ENCODE results near the gene COBL.

Gene COBL

DNA sequence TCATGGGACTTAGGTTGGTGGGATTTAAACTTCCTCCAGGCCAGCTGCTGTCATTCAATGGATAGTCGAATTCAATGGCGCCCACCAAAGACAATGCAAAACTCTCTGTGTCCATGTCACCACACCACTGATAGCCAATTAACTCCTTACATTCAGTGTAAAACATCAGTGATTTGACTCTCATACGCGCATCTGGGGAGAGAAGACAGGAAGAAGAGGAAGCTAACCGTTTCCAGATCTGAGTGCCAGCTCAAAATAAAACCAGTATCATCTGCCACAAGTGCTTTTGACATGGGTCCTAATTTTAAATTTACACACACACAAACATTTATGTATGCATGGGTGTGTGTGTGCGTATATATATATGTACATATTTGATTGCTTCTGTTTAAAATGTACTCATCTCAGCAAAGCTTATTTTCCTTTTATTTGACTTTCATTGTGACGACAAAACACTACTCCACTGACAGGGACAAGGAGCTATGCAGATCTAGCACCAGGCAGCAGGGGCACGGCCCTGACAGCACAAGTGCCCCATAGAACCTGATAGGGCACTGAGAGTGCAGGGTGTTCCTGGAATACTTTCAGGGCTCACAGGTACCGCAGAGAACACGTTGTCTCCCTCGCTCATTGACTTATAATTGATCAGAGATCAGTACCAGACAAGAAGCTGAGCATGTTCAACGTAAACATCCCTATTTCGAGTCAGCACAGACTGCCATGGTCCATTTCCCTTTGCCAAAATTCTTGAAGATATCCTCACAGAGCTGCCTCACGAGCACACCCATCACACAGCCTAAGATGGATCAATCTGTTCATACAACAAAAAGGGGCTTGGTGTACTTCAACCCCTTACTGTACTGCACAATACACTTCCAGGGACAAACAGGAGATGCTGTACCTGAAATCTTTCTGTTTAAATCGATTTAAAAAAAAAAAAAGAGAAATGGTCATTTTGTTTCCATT is 176.1 kb downstream of the COBL start:
- DNase-seq, result no peak

- no peak for DNase-seq
Observed at GRCh38 chr7:51139796-51140195, 176.8 kb downstream of the COBL start.

DNA sequence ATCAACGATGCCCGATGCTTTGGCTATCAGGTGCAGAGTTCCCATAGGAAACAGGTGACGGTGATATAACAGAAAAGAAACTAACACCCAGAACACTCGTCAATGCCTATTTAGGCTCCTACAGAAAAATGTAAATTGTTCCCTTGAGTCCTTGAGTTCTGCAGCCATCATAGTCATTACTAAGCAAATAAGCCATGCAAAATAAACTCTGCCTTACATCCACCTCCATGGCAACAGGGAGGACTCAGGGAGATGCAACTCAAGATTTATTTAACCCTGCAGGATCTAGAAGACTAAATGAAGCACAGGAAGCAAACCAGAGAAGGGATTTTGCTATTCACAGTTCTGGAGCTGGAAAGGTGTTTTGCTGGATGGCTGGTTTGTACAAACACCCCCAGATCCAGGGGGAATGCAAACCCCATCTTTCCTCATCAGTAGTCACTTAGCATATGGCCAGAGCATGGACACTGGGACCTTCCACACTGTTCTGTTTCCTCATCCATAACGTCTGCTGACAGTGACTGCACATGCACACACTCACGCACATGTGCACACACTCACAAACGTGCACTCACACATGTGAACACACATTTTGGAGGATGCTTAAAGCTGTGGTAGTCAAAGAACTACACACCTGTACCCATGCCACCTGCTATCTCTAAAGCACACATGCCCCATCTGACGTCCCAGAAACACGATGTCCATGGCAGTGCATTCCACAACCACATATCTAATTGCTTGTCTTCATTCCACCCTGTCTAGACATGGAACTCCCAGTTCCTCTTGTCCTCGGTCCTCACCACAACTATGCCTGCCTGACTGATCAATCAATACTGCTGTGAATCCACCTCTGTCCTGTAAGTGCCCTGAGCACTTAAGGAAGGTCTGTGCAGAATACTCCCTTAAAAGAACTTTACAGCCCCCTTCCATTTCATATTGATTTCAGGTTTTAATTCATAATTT is 178.2 kb downstream of the COBL start:
- no peak for DNase-seq

DNA sequence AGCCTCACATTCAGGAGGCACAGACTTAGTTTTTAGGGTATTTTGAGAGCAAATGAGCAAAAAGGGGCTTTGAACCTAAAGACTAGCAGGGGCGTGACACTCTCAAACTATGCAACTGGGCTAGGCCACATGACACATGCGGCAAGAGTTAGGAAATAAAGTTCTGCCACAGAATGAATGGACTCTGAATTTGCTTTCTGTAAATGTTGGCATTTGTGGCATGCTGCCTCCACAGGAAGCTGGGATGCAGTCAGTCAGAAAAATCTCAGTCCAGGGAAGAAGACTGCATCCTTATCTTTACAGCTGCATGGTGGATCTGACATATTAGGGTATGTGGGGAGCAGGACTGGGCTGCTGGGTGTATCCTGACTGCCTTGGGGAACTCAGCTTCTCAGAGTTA is 181.0 kb downstream of the COBL start:
- no peak for DNase-seq

GRCh38 chr7:51134013-51134441 is 182.6 kb downstream of the COBL start:
- DNase-seq, result no peak

DNA sequence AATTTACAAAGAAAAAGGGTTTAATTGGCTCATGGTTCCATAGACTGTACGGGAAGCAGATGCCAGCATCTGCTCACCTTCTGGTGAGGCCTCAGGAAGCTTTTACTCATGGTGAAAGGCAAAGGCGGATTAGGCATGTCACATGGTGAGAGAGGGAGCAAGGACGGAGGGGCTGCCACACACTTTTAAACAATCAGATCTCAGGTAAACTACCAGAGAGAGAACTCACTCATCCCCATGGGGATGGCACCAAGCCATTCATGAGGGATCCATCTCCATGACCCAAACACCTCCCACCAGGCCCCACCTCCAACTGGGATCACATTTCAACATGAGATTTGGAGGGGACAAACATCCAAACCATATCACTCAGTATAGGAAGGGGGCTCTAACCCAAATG is 183.9 kb downstream of the COBL start:
- DNase-seq, result no peak

- DNase-seq, result no peak
Observed at GRCh38 chr7:51129527-51130472, 186.8 kb downstream of the COBL start.

DNA sequence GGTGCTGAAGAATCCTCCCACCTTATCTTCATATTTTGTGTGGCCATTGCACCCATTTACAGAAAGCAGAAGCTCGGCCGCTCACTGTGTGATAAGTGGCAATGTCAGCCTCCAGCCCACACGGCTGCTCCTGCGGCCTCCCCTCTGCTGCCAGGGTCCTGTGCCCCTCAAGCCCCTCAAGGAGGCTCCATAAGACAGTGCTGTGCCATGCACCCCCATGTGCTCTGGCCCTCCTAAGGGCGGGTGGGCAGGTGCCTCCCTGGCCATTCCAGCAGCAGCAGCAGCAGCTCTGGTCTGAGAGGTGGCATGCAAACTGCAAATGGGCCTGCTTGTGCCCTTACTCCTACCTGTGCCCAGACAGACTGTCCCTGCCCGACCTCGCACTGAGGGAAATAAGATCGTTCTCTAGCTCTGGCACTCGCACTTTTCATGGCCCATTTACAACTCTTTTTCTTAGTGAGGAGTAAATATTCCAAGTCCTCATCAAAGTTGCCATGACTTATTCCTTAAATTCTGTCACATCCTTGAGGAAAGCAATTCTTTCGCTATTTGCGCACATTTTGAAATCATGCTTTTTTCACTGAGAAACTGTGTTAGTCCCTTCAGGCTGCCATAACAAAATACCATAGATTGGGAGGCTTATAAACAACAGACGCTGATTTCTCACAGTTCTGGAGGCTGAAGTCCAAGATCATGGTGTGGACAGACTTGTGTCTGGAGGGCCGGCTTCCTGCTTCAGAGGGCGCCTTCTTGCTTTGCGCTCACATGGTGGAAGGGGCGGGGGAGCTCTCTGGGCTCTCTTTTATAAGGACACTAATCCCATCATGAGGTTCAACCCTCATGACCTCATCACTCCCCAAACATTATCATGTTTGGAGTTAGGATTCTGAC is 187.8 kb downstream of the COBL start:
- DNase-seq, result no peak

GRCh38 chr7:51127618-51127904 is 189.0 kb downstream of the COBL start:
- DNase-seq, result no peak

- no peak for DNase-seq
Observed at GRCh38 chr7:51126813-51127617, 189.6 kb downstream of the COBL start.

DNA sequence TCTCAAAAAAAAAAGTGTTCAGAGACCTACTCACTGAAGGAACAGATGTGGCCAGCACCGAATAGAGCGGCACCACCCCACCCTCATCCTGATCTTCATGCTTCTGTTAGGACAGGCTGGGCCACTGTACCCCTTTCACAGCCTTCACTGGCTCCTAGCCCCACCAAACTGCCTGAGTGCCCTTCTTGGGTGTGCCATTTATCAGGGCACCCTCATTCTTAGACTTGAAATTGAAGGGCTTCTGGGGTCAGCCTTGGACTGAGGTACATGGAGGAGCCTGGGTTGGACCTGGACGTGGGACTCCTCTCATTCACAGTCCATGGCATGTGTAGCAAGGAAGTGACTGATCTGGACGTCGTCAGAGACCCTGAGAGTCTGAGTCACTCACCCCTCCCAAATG is 190.3 kb downstream of the COBL start:
- DNase-seq, result no peak

GRCh38 chr7:51124321-51124720 is 192.3 kb downstream of the COBL start:
- no peak for DNase-seq

DNA sequence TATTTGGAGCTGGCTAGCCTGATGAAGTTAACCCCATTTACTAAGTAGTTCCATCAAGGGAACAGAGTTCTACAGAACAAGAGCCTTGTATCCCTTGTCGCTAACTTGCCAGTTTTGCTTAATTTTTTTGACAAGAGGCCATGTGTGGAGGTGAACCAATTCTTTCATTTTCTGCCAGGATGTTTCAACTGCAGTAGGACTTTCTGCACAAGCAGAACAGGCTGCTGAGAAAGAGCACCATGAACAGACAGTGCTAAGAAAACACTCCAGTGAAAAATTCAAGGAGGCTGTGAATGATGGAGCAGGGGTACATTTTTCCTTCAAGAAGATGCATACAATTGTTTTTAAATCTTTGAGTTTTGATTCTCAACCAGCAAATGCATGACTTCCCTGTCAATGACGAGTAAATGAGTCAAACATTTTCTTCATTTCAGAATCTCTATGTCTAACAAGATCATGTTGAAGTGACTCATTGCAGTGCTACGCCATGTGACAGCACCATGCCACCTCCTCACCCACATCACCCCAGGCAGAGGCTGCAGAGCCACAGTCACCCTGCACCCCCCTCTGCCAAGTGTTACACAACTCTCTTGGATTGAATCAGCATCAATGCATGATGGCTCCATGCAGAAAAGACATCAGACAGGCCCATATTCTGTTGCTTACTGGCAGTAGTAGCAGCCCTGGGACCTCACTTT is 193.1 kb downstream of the COBL start:
- no peak for DNase-seq

- DNase-seq, result no peak
Observed at GRCh38 chr7:51121931-51122425, 194.6 kb downstream of the COBL start.

- no peak for DNase-seq
Observed at GRCh38 chr7:51121036-51121790, 195.4 kb downstream of the COBL start.

- DNase-seq, result no peak
Observed at GRCh38 chr7:51118628-51119027, 198.0 kb downstream of the COBL start.

GRCh38 chr7:51114501-51114900 is 202.1 kb downstream of the COBL start:
- no peak for DNase-seq

- no peak for DNase-seq
Observed at GRCh38 chr7:51113962-51114361, 202.6 kb downstream of the COBL start.

DNA sequence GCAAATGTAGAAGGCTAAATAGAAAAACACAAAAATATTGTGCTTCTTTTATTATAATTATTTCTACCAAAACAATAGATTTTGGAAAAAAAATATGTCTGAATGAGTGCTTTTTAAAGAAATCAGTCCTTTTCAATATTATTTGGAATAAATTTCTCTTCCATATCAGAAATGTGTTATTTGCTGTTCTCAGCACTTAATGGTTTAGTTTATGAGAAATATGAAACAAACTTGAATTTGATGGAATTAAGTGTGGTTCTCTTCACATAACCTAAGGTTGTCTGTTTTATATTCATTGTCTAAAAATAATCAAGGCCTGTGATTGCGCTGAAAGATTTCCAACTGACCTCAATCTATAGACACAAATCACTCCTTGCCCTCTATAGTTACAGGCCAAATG is 203.0 kb downstream of the COBL start:
- no peak for DNase-seq

Measured in left hindlimb (tissue), 1 donor.